ENCODE measurements around the gene ACER2. TPM values are rescaled to one million over a fixed set of nuclear protein-coding genes. Genes with fewer than 3 reads are reported as not detected.

ACER2 gene
- total and polyA plus RNA-seq, 10 of the 15 experiments (the other 5 are each of a cell fraction or from before 2014, with no cell fraction given), result 0.07 to 3.1 (median 2.2) TPM

- TF ChIP-seq IKZF1 (conservative IDR thresholded peaks at IDR 0.05) (0 out of 2 replicates have a peak, but pooled peaks have one; percentile 39), HDAC2 (IDR thresholded peaks at IDR 0.05) (no peak), MTA2 (IDR thresholded peaks at IDR 0.05; ENCODE audit: low read depth) (no peak), SMC3 (IDR thresholded peaks at IDR 0.05; ENCODE audit: borderline replicate concordance, low read length) (no peak), RUNX3 (IDR thresholded peaks at IDR 0.05; ENCODE audit: low read length) (peak; percentile 37; the same call in 1 of the 2 replicates), PML (IDR thresholded peaks at IDR 0.05; ENCODE audit: low read length) (no peak), CREB1 (IDR thresholded peaks at IDR 0.05; ENCODE audit: low read depth) (no peak), MEF2B (IDR thresholded peaks at IDR 0.05; ENCODE audit: partially characterized antibody, poor library complexity, severe bottlenecking) (peak; percentile 66), CHD1 (IDR thresholded peaks at IDR 0.05; ENCODE audit: low read depth, low read length) (no peak), IKZF2 (IDR thresholded peaks at IDR 0.05) (0 out of 4 replicates have a peak, but pooled peaks of 1 of the 2 experiments have one; percentile 28), TARDBP (IDR thresholded peaks at IDR 0.05; ENCODE audit: borderline replicate concordance) (no peak), SUZ12 (IDR thresholded peaks at IDR 0.05; ENCODE audit: unreplicated experiment) (no peak), ETV6 (conservative IDR thresholded peaks at IDR 0.05 in 1 of 2, IDR thresholded peaks at IDR 0.05 in 1 of 2; ENCODE audit: borderline replicate concordance in 1 of 2, low read depth in 1 of 2) (no peak), RBBP5 (conservative IDR thresholded peaks at IDR 0.05) (no peak), EZH2 (IDR thresholded peaks at IDR 0.05; ENCODE audit: borderline replicate concordance, control insufficient read depth, low read depth, low read length) (no peak), MYB (IDR thresholded peaks at IDR 0.05; ENCODE audit: borderline replicate concordance, low read depth, low read length) (no peak), PKNOX1 (IDR thresholded peaks at IDR 0.05) (no peak), ZNF622 (IDR thresholded peaks at IDR 0.05) (no peak), SREBF1 (IDR thresholded peaks at IDR 0.05; ENCODE audit: low read length) (no peak), CEBPZ (IDR thresholded peaks at IDR 0.05; ENCODE audit: low read depth, low read length) (no peak), REST (IDR thresholded peaks at IDR 0.05; ENCODE audit: low read depth, low read length) (no peak), LARP7 (IDR thresholded peaks at IDR 0.05) (no peak), BCL11A (IDR thresholded peaks at IDR 0.05; ENCODE audit: low read depth, low read length) (no peak), SIX5 (IDR thresholded peaks at IDR 0.05; ENCODE audit: low read depth, low read length, severe bottlenecking) (no peak), TCF7 (IDR thresholded peaks at IDR 0.05; ENCODE audit: borderline replicate concordance) (no peak)
Observed at GRCh38 chr9:19409401-19410194, 789 bp downstream of the ACER2 start (continued).

Measured in GM12878 (cell line).